HepG2 (cell line): ENCODE measurements around the gene ADSL.

Experiments used
- CTCF ChIP-seq: sonication (generic); formaldehyde crosslinking; IDR thresholded peaks from 2 replicates; pipeline ENCODE4 v1.5.0; 2020; ENCODE audit warnings: mild to moderate bottlenecking, missing genetic modification reagents, moderate library complexity
- EZH2 ChIP-seq: conservative IDR thresholded peaks from 2 replicates; pipeline ENCODE4 v1.6.1; 2012; ENCODE audit warnings: mild to moderate bottlenecking, low read depth, low read length, moderate library complexity
- FUBP1 ChIP-seq: sonication (generic); formaldehyde crosslinking; IDR thresholded peaks from 2 replicates; pipeline ENCODE4 v1.5.1; 2020; ENCODE audit warnings: missing genetic modification reagents, mild to moderate bottlenecking, borderline replicate concordance
- KDM5A ChIP-seq: fragments of 200-600 bp; sonication (generic); IDR thresholded peaks from 2 replicates; pipeline ENCODE4 v1.7.0; 2018; ENCODE audit warnings: antibody characterized with exemption, mild to moderate bottlenecking, low read length, borderline replicate concordance
- NCOA1 ChIP-seq: sonication (generic); formaldehyde crosslinking; IDR thresholded peaks from 2 replicates; pipeline ENCODE4 v1.9.0; 2021; ENCODE audit warnings: missing genetic modification reagents
- REST ChIP-seq, 2 experiments: IDR thresholded peaks; 2 replicates each; pipeline ENCODE4 v1.6.1; 2011 to 2012; ENCODE audit warnings: low read length in 2 of 2, borderline replicate concordance in 1 of 2, low read depth in 1 of 2, mild to moderate bottlenecking in 1 of 2, moderate library complexity in 1 of 2
- SUZ12 ChIP-seq: fragments of 150-350 bp; IDR thresholded peaks from 2 replicates; pipeline ENCODE4 v1.6.1; 2014; ENCODE audit warnings: low read depth, low read length
- YY1 ChIP-seq: IDR thresholded peaks from 2 replicates; pipeline ENCODE4 v1.6.1; 2011; ENCODE audit warnings: low read length, low read depth, moderate library complexity, mild to moderate bottlenecking; ENCODE audit not compliant: insufficient read depth, insufficient replicate concordance
- ZMAT3 ChIP-seq: sonication (generic); formaldehyde crosslinking; conservative IDR thresholded peaks from 2 replicates; pipeline ENCODE4 v1.7.0; 2021; ENCODE audit warnings: missing genetic modification reagents
- ZNF296 ChIP-seq: sonication (generic); formaldehyde crosslinking; conservative IDR thresholded peaks from 2 replicates; pipeline ENCODE4 v1.5.0; 2020; ENCODE audit warnings: mild to moderate bottlenecking, missing genetic modification reagents
- ZNF83 ChIP-seq: sonication (generic); formaldehyde crosslinking; IDR thresholded peaks from 2 replicates; pipeline ENCODE4 v1.4.0; 2020; ENCODE audit warnings: missing genetic modification reagents, mild to moderate bottlenecking, borderline replicate concordance
- ZZZ3 ChIP-seq: sonication (generic); formaldehyde crosslinking; IDR thresholded peaks from 2 replicates; pipeline ENCODE4 v1.4.0; 2020; ENCODE audit warnings: missing genetic modification reagents, mild to moderate bottlenecking, borderline replicate concordance
- TF ChIP-seq, protein P1 (sequence below): sonication (generic); formaldehyde crosslinking; IDR thresholded peaks from 2 replicates; pipeline ENCODE4 v1.5.0; 2020; ENCODE audit warnings: missing genetic modification reagents
- TF ChIP-seq, protein P2 (sequence below): IDR thresholded peaks from 2 replicates; pipeline ENCODE4 v1.6.1; 2016; ENCODE audit warnings: missing biosample characterization, missing genetic modification reagents, low read depth

- TF ChIP-seq YY1 (no peak), NCOA1 (CRISPR knock-in tag) (no peak), EZH2 (no peak), REST (IDR thresholded peaks at IDR 0.05; ENCODE audit: borderline replicate concordance in 1 of 2, low read depth in 1 of 2, low read length in 2 of 2) (no peak), CTCF (CRISPR knock-in tag) (no peak), SUZ12 (no peak), ZNF296 (CRISPR knock-in tag) (no peak), FUBP1 (CRISPR knock-in tag) (no peak), ZNF83 (no peak), ZZZ3 (CRISPR knock-in tag) (no peak), KDM5A (no peak), ZMAT3 (no peak)
- TF ChIP-seq, protein P1, sequence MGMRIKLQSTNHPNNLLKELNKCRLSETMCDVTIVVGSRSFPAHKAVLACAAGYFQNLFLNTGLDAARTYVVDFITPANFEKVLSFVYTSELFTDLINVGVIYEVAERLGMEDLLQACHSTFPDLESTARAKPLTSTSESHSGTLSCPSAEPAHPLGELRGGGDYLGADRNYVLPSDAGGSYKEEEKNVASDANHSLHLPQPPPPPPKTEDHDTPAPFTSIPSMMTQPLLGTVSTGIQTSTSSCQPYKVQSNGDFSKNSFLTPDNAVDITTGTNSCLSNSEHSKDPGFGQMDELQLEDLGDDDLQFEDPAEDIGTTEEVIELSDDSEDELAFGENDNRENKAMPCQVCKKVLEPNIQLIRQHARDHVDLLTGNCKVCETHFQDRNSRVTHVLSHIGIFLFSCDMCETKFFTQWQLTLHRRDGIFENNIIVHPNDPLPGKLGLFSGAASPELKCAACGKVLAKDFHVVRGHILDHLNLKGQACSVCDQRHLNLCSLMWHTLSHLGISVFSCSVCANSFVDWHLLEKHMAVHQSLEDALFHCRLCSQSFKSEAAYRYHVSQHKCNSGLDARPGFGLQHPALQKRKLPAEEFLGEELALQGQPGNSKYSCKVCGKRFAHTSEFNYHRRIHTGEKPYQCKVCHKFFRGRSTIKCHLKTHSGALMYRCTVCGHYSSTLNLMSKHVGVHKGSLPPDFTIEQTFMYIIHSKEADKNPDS (CRISPR knock-in tag): no peak
- TF ChIP-seq, protein P2, sequence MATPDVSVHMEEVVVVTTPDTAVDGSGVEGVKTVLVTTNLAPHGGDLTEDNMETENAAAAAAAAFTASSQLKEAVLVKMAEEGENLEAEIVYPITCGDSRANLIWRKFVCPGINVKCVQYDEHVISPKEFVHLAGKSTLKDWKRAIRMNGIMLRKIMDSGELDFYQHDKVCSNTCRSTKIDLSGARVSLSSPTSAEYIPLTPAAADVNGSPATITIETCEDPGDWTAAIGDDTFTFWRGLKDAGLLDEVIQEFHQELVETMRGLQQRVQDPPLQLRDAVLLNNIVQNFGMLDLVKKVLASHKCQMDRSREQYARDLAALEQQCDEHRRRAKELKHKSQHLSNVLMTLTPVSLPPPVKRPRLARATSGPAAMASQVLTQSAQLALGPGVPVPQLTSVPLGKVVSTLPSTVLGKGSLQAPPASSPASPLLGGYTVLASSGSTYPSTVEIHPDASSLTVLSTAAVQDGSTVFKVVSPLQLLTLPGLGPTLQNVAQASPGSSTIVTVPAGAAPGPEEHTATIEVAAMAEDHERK: no peak
Observed at GRCh38 chr22:40416267-40416570, 69.9 kb downstream of the ADSL start.
